K562 (cell line): Measurements from ENCODE around the gene ANXA8.

Experiments used
- CHD4 ChIP-seq: fragments of 200-600 bp; sonication (generic); IDR thresholded peaks from 3 replicates; pipeline ENCODE4 v1.6.1; 2012; ENCODE audit warnings: low read depth, mild to moderate bottlenecking, mixed read lengths, low read length, inconsistent platforms; ENCODE audit not compliant: insufficient read depth, insufficient replicate concordance, poor library complexity, severe bottlenecking
- FOXA1 ChIP-seq: fragments of 450-650 bp; IDR thresholded peaks from 2 replicates; pipeline ENCODE4 v1.6.1; 2016; ENCODE audit warnings: mild to moderate bottlenecking, borderline replicate concordance
- POLR2AphosphoS5 ChIP-seq: IDR thresholded peaks from 2 replicates; pipeline ENCODE4 v1.6.1; 2011; ENCODE audit warnings: mild to moderate bottlenecking, low read depth, low read length, moderate library complexity; ENCODE audit not compliant: control insufficient read depth, insufficient read depth
- RAD51 ChIP-seq: fragments of 450-650 bp; IDR thresholded peaks from 2 replicates; pipeline ENCODE4 v1.7.1; 2016; ENCODE audit warnings: low read depth, mild to moderate bottlenecking, borderline replicate concordance
- ZNF217 ChIP-seq: sonication (generic); formaldehyde crosslinking; IDR thresholded peaks from 2 replicates; pipeline ENCODE4 v1.8.0; 2022; ENCODE audit warnings: mild to moderate bottlenecking, missing genetic modification reagents
- TF ChIP-seq, protein P1 (sequence below), 3 experiments: IDR thresholded peaks in 2 of 3; conservative IDR thresholded peaks in 1 of 3; 2 replicates each; pipeline ENCODE4 v1.5.1; 2011 to 2012; ENCODE audit warnings: low read length in 3 of 3, mild to moderate bottlenecking in 3 of 3, control low read depth in 2 of 3, improper control_type of control experiment in 1 of 3, inconsistent platforms in 1 of 3, low read depth in 1 of 3, mixed read lengths in 1 of 3, moderate library complexity in 1 of 3; ENCODE audit not compliant: insufficient read depth in 2 of 3

DNA sequence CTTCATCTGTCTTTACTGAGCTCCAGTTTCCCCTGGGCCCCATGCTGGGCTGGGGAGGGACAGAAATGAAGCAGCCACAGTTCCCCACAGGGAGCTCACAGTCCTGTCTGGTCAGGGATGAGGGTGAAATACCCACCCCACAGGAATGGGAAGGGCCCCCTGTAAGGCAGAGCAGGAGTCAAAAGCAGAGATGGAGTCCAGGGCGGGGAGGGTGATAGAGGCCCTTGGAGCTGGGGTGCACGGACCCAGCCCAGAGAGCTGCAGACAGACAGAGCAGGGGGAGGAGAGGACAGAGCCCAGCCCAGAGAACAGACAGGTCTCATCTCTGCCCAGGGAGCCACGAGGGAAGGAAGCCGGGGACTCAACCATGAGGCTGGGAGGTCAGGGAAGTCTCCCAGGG lies 64.9 kb downstream of the ANXA8 start:
- TF ChIP-seq RAD51 (no peak), ZNF217 (CRISPR knock-in tag) (no peak), POLR2AphosphoS5 (no peak), FOXA1 (no peak), CHD4 (no peak)
- TF ChIP-seq, protein P1, sequence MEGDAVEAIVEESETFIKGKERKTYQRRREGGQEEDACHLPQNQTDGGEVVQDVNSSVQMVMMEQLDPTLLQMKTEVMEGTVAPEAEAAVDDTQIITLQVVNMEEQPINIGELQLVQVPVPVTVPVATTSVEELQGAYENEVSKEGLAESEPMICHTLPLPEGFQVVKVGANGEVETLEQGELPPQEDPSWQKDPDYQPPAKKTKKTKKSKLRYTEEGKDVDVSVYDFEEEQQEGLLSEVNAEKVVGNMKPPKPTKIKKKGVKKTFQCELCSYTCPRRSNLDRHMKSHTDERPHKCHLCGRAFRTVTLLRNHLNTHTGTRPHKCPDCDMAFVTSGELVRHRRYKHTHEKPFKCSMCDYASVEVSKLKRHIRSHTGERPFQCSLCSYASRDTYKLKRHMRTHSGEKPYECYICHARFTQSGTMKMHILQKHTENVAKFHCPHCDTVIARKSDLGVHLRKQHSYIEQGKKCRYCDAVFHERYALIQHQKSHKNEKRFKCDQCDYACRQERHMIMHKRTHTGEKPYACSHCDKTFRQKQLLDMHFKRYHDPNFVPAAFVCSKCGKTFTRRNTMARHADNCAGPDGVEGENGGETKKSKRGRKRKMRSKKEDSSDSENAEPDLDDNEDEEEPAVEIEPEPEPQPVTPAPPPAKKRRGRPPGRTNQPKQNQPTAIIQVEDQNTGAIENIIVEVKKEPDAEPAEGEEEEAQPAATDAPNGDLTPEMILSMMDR (IDR thresholded peaks at IDR 0.05 in 2 of 3, conservative IDR thresholded peaks at IDR 0.05 in 1 of 3; ENCODE audit: insufficient read depth in 2 of 3, low read depth in 1 of 3, low read length in 3 of 3) = no peak
